OCI-LY3 (cell line): Measurements from ENCODE around the gene LIX1L.

Experiments
- H2AFZ ChIP-seq: fragments of 200-600, 300-600 bp; shearing (Covaris generic); 2 replicates; pipeline ENCODE4 v1.6.0; 2014; ENCODE audit warnings: antibody characterized with exemption, low read depth, low read length
- H3K27ac ChIP-seq: fragments of 200-600, 300-600 bp; sonication (generic); 2 replicates; pipeline ENCODE4 v1.5.1; 2014; ENCODE audit warnings: mild to moderate bottlenecking, low read length, moderate library complexity, mixed read lengths
- H3K27me3 ChIP-seq: fragments of 200-600, 300-600 bp; sonication (generic); 2 replicates; pipeline ENCODE4 v1.6.1; 2014; ENCODE audit warnings: low read depth, low read length, mixed read lengths
- H3K36me3 ChIP-seq: fragments of 200-600, 300-600 bp; sonication (generic); replicated peaks from 2 replicates; pipeline ENCODE3; 2014; ENCODE audit warnings: low read depth, low read length, mixed read lengths
- H3K4me1 ChIP-seq: fragments of 300-600, 200-600 bp; sonication (generic); 2 replicates; pipeline ENCODE4 v1.6.1; 2014; ENCODE audit warnings: low read length, mixed read lengths
- H3K4me2 ChIP-seq: fragments of 200-600, 300-600 bp; sonication (generic); 2 replicates; pipeline ENCODE4 v1.6.1; 2014; ENCODE audit warnings: low read length, mixed read lengths
- H3K4me3 ChIP-seq: fragments of 300-600, 200-600 bp; sonication (generic); 2 replicates; pipeline ENCODE4 v1.5.1; 2014; ENCODE audit warnings: antibody characterized with exemption, mild to moderate bottlenecking, low read length, moderate library complexity
- H3K79me2 ChIP-seq: fragments of 300-600, 200-600 bp; shearing (Covaris generic); 2 replicates; pipeline ENCODE4 v1.6.1; 2014; ENCODE audit warnings: mild to moderate bottlenecking, low read length, mixed read lengths
- H3K9ac ChIP-seq: fragments of 300-600, 200-600 bp; shearing (Covaris generic); 2 replicates; pipeline ENCODE4 v1.6.0; 2014; ENCODE audit warnings: mild to moderate bottlenecking, low read length, moderate library complexity
- H3K9me3 ChIP-seq: fragments of 200-600, 300-600 bp; shearing (Covaris generic); 2 replicates; pipeline ENCODE4 v1.6.1; 2014; ENCODE audit warnings: low read length, mixed read lengths; ENCODE audit not compliant: insufficient read depth
- H4K20me1 ChIP-seq: fragments of 200-600, 300-600 bp; sonication (generic); 2 replicates; pipeline ENCODE4 v1.6.1; 2016; ENCODE audit warnings: low read length, mixed read lengths; ENCODE audit not compliant: insufficient read depth
- CTCF ChIP-seq: fragments of 200-600, 300-600 bp; sonication (generic); IDR thresholded peaks from 2 replicates; pipeline ENCODE4 v1.5.1; 2014; ENCODE audit warnings: antibody characterized with exemption, low read length, low read depth
- EZH2phosphoT487 ChIP-seq: fragments of 200-600 bp; shearing (Covaris generic); IDR thresholded peaks from 2 replicates; pipeline ENCODE4 v1.6.1; 2018; ENCODE audit warnings: antibody characterized with exemption, mixed run types, low read depth

Gene LIX1L

GRCh38 chr1:145986551-145986950 is 28.7 kb upstream of the LIX1L start:
- Histone ChIP-seq H3K4me2 (no peak overlapping the region), H3K36me3 (no peaks in the 10 kb centered on the region), H3K27me3 (no peaks in the 10 kb centered on the region), H3K27ac (no peak overlapping the region), H4K20me1 (0 out of 2 replicates have a peak, but pooled peaks cover under 1% of the 10 kb centered on the region), H3K4me3 (no peak overlapping the region), H3K4me1 (peaks cover 38% of the 10 kb centered on the region), H3K9ac (no peak overlapping the region), H3K79me2 (no peaks in the 10 kb centered on the region), H2AFZ (no peak overlapping the region), H3K9me3 (no peaks in the 10 kb centered on the region)
- TF ChIP-seq EZH2phosphoT487 = no peak
- TF ChIP-seq CTCF = no peak

- H3K4me2 ChIP-seq = no peak overlapping the region
- 0 out of 2 replicates have a peak overlapping the region, but pooled peaks have one; percentile 1 for H3K9ac ChIP-seq
- H4K20me1 ChIP-seq = no peaks in the 10 kb centered on the region
- H3K27ac ChIP-seq = no peak overlapping the region
- no peak for TF ChIP-seq CTCF
- no peak for TF ChIP-seq EZH2phosphoT487
- peaks cover 40% of the 10 kb centered on the region for H3K4me1 ChIP-seq
- H2AFZ ChIP-seq = 0 out of 2 replicates have a peak overlapping the region, but pooled peaks have one; percentile 51
- H3K36me3 ChIP-seq = no peaks in the 10 kb centered on the region
- H3K4me3 ChIP-seq = no peak overlapping the region
- no peaks in the 10 kb centered on the region for H3K27me3 ChIP-seq
- H3K79me2 ChIP-seq = no peaks in the 10 kb centered on the region
- no peaks in the 10 kb centered on the region for H3K9me3 ChIP-seq
Observed at GRCh38 chr1:145985502-145986439, 28.0 kb upstream of the LIX1L start.

GRCh38 chr1:145985129-145985501 is 27.3 kb upstream of the LIX1L start:
- no peak for TF ChIP-seq CTCF
- TF ChIP-seq EZH2phosphoT487 = no peak
- no peak overlapping the region for H3K27ac ChIP-seq
- H3K36me3 ChIP-seq = no peaks in the 10 kb centered on the region
- peak overlapping the region; percentile 51; the same call in 1 of the 2 replicates for H2AFZ ChIP-seq
- H3K9ac ChIP-seq = 0 out of 2 replicates have a peak overlapping the region, but pooled peaks have one; percentile 1
- no peaks in the 10 kb centered on the region for H3K79me2 ChIP-seq
- no peaks in the 10 kb centered on the region for H3K9me3 ChIP-seq
- H3K4me1 ChIP-seq = peaks cover 46% of the 10 kb centered on the region
- H3K4me2 ChIP-seq = no peak overlapping the region
- no peak overlapping the region for H3K4me3 ChIP-seq
- no peaks in the 10 kb centered on the region for H3K27me3 ChIP-seq
- H4K20me1 ChIP-seq = no peaks in the 10 kb centered on the region
